ENCODE data around the gene SLC9C2.

GRCh38 chr1:173536223-173536622, 66.6 kb downstream of the SLC9C2 start:
- TF ChIP-seq, protein P1, sequence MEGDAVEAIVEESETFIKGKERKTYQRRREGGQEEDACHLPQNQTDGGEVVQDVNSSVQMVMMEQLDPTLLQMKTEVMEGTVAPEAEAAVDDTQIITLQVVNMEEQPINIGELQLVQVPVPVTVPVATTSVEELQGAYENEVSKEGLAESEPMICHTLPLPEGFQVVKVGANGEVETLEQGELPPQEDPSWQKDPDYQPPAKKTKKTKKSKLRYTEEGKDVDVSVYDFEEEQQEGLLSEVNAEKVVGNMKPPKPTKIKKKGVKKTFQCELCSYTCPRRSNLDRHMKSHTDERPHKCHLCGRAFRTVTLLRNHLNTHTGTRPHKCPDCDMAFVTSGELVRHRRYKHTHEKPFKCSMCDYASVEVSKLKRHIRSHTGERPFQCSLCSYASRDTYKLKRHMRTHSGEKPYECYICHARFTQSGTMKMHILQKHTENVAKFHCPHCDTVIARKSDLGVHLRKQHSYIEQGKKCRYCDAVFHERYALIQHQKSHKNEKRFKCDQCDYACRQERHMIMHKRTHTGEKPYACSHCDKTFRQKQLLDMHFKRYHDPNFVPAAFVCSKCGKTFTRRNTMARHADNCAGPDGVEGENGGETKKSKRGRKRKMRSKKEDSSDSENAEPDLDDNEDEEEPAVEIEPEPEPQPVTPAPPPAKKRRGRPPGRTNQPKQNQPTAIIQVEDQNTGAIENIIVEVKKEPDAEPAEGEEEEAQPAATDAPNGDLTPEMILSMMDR (IDR thresholded peaks at IDR 0.05; ENCODE audit: poor library complexity, severe bottlenecking), result no peak
- TF ChIP-seq SMC3 (conservative IDR thresholded peaks at IDR 0.05; ENCODE audit: poor library complexity), result no peak
- TF ChIP-seq EP300 (conservative IDR thresholded peaks at IDR 0.05; ENCODE audit: poor library complexity, severe bottlenecking), result no peak
- TF ChIP-seq REST (IDR thresholded peaks at IDR 0.05; ENCODE audit: borderline replicate concordance), result no peak
- TF ChIP-seq MXI1 (conservative IDR thresholded peaks at IDR 0.05; ENCODE audit: poor library complexity, severe bottlenecking), result no peak
- TF ChIP-seq RAD21 (conservative IDR thresholded peaks at IDR 0.05), result no peak

All from neural cell (in vitro differentiated cells).